HG02588 (cell line): ENCODE results near the gene TGM1.
"Not testable (repeated sequence)": the region's sequence is repeated elsewhere in the genome, so short reads cannot be mapped to it uniquely, and the experiment has no call there.

Experiments
- ATAC-seq: cut with Tn5 transposase; IDR thresholded peaks from one replicate; pipeline ENCODE4 v1.9.1; 2021; ENCODE audit warnings: mild to moderate bottlenecking, moderate library complexity; ENCODE audit not compliant: unreplicated experiment

TGM1 gene

GRCh38 chr14:24255438-24255837, 7.5 kb downstream of the TGM1 start:
- no peak for ATAC-seq

DNA sequence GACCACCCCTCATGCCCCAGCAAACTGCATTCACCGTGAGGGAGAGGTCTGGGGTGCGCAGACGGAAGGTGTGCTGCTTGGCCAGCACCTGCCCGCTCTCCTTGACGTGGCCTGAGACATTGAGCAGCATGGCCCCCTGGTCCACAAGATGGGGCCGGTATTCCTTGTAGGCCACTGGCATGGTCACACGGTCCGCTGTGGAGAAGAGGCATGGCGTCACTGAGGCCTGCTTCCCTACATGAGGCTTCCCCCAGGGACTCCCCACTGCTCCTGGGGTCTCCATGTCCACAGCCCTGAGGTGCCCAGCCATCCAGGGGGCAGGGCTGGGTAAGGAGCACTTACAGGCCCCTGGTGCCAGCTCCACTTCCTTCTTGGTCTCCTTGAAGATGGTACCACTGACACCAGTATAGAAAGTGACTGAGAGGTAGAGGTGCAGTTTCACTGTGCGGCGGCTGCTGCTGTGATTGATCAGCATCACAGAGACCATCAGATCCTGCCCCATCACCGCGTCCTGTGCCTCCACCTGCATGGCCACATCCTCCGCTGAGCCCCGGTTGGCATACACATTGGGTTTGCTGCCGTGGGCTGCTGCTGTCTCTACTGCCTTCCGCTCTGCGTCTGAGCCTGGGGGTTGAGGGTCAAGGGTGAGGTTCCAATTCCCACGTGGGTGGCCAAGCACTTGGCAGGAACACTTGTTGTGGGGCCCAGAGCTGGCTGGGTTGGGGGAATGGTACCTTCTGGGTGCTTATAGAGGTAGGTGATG, 8.2 kb downstream of the TGM1 start:
- no peak for ATAC-seq

- no peak for ATAC-seq
Measured at GRCh38 chr14:24253936-24254335, 9.0 kb downstream of the TGM1 start.

- ATAC-seq: no peak
Measured at GRCh38 chr14:24252289-24253124, 10.5 kb downstream of the TGM1 start.

DNA sequence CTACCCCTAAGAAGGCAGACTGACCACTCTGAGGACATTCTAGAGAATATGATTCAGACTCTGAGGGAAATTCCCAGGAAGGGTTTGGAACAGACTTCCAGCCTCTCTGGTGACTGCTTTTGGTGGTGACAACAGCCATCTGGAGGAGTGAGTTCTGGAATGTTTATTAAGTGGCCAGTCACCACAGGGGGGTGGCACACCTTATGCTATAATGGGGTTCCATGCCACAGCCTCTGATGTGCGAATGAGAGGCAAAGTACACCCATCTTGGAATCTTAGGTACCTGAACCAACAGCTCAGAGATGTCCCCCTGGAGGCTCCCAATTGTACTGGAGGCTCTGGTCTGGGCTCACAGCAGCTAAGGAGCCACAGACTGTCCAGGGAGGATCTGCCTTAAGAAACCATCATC, 11.1 kb downstream of the TGM1 start:
- ATAC-seq: no peak

- no peak for ATAC-seq
Measured at GRCh38 chr14:24250354-24250753, 12.6 kb downstream of the TGM1 start.

DNA sequence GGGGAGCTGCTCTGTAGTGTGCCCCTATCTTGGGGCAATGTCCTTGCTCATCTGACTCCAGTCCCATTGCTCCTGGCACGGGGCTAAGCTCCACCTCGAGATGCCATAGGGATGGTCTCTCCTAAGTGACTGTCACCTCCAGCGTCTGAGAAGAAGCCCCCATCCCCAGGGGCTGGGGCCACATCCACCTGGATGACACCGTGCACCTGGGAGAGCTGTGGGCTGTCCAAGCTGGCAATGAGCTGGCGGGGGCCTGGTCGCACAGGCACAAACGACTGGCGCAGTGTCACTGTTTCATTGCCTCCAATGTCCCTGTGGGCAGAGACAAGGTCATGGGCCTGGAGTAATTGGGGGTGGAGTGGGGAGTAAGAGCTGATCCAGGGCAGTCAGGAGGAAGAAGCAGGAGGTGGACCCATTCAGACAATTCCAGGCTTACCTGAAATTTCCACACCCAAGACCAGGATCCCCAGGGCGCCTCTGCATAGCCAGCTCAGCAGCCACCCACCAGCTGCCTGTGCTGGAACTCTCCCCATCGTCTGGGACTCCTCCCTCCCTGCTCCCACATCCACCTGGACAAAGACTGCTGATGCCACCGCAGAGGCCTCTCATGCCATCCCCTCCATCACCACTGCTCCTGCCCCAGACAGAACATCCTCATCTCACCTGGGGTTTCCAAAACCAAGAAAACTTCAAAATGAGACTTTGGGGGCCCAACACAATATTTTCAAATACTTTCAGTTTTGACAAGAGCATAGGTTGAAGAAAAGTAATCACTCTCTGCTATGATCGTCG, 13.6 kb downstream of the TGM1 start:
- no peak for ATAC-seq

- no peak for ATAC-seq
Measured at GRCh38 chr14:24247422-24247821, 15.6 kb downstream of the TGM1 start.

- ATAC-seq: no peak
Measured at GRCh38 chr14:24246765-24247212, 16.2 kb downstream of the TGM1 start.

GRCh38 chr14:24245350-24245749, 17.6 kb downstream of the TGM1 start:
- not testable (repeated sequence) for ATAC-seq

DNA sequence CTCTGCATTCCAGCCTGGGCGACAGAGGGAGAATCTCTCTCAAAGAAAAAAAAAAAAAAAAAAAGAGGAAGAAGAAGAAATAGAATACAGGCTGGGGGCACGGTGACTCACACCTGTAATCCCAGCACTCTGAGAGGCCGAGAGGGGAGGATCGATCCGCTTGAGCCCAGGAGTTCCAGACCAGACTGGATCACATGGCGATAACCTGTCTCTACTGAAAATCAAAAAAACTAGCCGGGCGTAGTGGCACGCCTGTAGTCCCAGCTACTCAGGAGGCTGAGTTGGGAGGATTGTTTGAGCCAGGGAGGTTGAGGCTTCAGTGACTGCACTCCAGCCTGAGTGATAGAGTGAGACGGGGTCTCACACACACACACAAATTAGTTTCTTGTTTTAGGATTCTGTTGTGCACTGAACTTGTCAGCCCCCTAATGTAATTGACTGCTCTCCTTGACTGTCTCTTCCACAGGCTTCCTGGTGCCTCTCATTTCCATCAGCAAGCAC, 19.6 kb downstream of the TGM1 start:
- no peak for ATAC-seq

DNA sequence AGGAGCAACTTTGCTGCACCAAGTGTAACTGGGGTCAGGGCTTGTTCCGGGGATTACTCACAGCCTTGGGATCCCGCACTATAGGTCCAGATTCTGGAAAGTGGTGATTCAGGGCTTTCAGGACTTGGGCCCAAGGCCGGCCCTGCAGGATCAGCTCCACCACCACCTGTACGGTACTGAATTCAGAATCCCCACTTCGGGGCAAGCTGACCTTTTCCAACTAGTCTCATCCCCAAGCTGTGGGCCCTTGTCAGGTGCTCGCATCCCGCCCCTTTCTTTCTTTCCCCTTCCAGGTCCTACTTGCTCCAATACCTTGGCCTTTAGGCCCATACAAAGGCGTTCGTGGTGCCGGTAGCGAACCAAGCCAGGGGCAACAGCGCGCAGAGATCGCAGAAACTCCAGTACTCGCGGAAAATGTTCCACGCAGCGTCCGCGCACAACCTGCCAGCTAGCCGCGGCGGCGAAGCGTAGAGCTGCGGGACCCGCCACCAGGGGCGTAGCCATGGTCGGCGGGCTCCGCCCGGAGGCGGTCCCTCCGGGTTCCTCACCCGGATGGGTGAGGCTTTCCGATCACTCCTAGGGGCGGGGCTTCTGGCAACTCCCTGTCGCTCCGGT, 21.0 kb downstream of the TGM1 start:
- peak; percentile 74 for ATAC-seq

GRCh38 chr14:24240110-24240918, 22.7 kb downstream of the TGM1 start:
- no peak for ATAC-seq

- ATAC-seq: no peak
Measured at GRCh38 chr14:24238527-24239037, 24.4 kb downstream of the TGM1 start.

DNA sequence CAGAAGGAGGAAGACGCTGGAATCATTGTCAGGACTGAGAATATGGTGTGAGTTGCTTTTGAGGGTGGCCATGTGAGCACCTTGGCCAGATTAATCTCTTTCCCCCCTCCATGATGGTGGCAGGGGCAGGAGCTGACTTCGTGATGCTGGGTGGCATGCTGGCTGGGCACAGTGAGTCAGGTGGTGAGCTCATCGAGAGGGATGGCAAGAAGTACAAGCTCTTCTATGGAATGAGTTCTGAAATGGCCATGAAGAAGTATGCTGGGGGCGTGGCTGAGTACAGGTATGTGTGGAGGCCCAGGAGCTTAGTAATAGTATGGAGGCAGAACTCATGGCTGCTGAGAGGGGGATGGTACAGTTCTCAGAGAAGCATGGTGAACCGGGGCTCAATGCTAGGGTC, 24.9 kb downstream of the TGM1 start:
- ATAC-seq: no peak

GRCh38 chr14:24237463-24237955, 25.5 kb downstream of the TGM1 start:
- no peak for ATAC-seq

GRCh38 chr14:24236689-24237462, 26.1 kb downstream of the TGM1 start:
- no peak for ATAC-seq

- no peak for ATAC-seq
Measured at GRCh38 chr14:24235804-24236688, 26.9 kb downstream of the TGM1 start.
